ENCODE data around the gene MACROD2.

GRCh38 chr20:14299831-14300230, 304.5 kb downstream of the MACROD2 start:
- no peak for TF ChIP-seq CTCF (IDR thresholded peaks at IDR 0.05)
- no peak for TF ChIP-seq EZH2 (IDR thresholded peaks at IDR 0.05; ENCODE audit: borderline replicate concordance, insufficient read depth, low read depth, low read length, poor library complexity, severe bottlenecking)
